Mammary epithelial cell (primary cell): ENCODE results near the gene CEP162.

Source experiments
- CTCF ChIP-seq, 2 donors: IDR thresholded peaks in 1 of 2; conservative IDR thresholded peaks in 1 of 2; 2 replicates each; pipeline ENCODE4 v1.5.1; 2011 to 2012; ENCODE audit warnings: inconsistent platforms in 2 of 2, low read length in 2 of 2, mild to moderate bottlenecking in 2 of 2, control low read depth in 1 of 2, low read depth in 1 of 2; ENCODE audit not compliant: insufficient read depth in 1 of 2; ENCODE audit errors: extremely low read depth in 1 of 2
- EZH2 ChIP-seq: IDR thresholded peaks from 2 replicates; pipeline ENCODE4 v1.6.1; 2012; ENCODE audit warnings: low read length, inconsistent platforms, borderline replicate concordance

- TF ChIP-seq CTCF (conservative IDR thresholded peaks at IDR 0.05 in 1 of 2, IDR thresholded peaks at IDR 0.05 in 1 of 2; ENCODE audit: extremely low read depth in 1 of 2, insufficient read depth in 1 of 2, low read depth in 1 of 2, low read length in 2 of 2) (no peak), EZH2 (no peak)
Measured at GRCh38 chr6:84260926-84261325, 33.5 kb upstream of the CEP162 start.
